SHP77 treated with DMSO at 0.1 percent for 48 hours (cell line): ENCODE results near the gene G6PD.

ENCODE experiments used
- DNase-seq: peaks from one replicate; lab custom pipeline; 2025; lab: John Stamatoyannopoulos, UW

The G6PD gene

DNA sequence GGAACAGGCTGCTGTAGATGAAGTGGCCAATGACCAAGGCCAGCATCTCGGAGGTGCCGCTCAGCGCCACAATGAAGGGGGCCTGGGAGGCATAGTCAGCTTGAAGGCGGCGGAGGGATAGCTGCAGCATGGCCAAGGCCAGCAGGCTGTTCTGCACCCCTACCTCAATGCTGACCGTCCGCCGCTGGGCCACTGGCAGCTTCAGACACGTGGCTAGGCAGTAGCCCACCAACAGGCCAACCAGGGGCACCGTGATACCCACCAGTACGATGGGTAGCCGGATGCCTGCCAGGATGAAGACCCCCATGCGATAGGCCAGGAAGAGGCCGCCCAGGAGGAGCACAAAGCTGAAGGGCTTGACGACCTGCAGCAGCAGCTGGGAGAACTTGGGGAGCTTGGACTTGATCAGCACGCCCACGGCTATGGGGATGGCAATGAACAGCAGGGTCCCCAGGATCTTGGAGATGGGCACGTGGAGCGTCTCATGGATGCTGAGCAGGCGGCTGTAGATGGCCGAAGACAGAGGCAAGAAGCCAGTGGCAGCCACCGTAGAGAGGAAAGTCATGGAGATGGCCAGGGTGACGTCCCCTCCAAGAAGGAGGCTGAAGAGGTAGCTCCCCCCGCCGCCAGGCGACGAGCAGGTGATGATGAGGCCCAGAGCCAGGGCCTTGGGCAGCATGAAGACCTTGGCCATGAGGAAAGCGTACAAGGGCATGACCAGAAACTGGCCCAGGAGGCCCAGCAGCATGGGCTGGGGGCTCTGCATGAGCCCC is 58.9 kb downstream of the G6PD start:
- DNase-seq: no peak

DNA sequence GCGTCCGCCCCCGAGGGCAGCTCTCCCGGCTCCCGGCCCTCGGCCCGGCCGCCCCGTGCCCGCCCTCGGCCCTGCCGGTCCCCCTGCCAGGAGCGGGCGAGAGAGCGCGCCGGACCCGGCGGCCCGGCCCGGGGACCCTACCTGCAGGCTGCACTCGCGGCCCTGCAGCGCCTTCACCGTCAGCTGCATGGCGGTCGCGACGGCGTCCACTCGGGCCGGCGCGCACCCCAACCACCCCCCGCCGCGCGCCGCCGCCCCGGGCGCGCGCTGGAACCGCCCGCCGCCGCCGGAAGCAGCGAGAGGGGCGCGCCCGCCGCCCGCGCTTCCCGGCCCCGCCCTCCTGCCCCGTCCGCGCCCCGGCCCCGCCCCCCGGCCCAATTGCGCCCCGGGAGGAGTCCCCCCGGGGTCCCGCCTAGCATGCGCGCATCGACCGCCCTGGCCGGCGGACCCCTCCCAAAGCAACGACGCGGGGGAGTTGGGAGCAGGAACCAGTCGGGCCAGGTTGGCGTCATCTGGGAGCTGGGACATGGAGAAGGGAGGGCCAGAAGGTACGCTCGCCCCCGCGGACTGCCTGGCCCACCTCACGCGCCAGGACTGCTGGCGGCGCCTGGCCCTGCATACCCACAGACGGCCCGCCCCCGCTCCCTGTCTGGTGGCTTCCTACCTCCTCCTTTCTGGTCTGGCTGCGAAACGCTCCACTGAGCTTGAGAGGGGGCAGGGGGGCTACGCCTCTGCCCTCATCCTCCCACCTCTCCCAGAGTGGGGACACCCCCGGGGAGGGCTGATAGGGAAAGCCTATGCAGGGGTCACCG is 60.0 kb downstream of the G6PD start, which contains the start of gene UBL4A:
Gene UBL4A, minus strand, starts transcription at position 220 of the 812 bp plus-strand sequence. Its CDS starts 31 bp downstream, at position 189.
- peak; percentile 1 for DNase-seq

DNA sequence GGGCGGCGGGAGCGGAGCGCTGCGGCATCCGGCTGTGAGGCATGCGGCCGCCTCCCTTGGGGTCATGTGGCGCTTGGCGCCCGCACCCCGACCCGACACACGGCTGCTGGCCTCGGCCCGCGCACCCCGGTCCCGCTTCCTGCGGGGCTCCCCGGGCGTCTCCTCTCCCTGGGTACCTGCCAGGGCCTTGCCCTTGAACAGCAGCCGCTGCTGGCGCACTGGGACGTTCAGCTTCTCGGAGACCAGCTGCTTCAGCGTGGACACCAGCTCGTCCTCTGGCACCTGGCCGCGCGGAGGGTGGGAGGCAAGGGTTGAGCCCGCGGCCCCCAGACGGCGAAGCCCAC is 60.6 kb downstream of the G6PD start:
- no peak for DNase-seq

DNA sequence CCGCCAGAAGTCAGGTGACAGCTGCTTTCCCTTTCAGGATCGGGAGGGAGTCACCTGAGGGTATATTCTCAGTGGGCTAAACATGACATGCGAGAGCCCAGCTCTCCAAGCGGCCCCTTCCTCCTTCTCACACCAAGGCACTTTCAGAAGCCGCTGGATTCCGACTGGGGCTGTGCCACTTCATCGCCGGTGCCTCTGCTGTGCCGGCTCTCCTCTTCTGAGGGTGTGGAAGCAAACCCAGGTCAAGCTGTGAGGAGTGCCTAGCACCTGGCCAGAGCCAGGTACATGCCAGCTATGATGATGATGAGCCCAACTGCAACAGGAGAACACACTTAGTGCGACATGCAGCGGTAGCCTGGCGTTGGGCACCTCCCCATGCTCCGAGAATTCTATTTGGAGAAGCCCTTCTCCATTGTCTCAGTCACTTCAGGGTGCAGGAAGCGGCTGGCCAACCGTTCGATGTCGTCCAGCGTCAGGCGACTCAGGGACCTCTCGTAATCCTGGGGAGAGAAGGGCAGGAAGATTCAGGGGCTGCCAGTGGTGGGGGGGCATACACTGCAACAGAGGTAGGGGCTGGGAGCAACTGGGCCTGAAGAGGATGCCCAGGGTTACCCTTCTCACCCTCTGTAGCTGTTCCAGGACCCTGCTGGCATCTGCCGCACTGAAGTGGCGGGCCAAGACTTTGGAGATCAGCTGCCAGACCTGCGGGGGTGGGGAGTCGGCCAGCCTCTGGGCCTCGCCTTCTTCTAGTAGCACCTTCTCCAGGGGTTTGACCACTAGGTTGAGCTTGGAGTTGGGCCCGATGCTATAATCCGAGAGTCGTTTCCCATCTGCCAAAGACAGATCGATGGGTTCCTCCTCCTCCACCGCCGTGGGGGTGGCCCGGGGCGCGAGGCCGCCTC is 61.2 kb downstream of the G6PD start:
- DNase-seq: no peak

DNA sequence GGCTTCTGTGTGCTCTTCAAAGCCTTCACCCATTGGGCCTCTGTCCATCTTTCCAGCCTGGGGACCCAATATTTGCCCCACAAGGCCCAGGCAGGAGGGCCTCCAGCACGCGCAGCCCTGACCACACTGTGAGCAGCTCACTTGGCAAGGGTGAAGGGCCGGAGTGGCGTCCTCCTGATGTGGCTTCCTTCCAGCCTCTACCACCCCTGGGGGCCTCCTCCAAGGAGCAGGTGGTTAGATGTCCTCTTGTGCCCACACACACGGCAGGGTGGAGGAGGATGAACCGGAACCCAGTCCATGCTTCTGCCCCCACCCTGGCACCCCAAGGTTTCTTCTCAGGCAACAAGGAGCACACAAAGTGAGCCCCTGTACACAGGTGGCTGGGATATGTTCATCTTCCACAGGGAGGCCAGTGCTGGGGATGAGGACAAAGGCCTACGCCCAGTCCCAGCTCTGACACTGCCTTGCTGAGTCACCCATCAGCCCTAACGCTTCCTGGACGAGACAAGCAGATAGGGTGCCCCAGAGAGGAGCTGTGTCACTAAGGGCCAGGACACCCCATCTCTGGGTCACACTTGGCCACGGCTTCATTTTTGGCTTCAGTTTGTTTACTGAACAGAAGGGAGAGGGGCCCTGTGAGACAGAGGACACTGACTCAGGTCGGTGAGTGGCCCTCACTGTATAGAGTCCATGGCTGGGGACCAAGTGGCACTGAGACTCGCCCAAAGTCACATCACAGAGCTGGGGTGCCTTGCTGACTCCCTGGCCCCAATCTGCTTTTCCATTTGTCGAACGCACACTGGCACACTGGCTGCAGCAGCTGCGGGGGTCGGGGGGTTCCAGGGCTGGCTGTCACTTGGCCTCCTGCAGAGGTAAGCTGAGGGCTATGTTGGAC is 62.1 kb downstream of the G6PD start:
- no peak for DNase-seq

DNA sequence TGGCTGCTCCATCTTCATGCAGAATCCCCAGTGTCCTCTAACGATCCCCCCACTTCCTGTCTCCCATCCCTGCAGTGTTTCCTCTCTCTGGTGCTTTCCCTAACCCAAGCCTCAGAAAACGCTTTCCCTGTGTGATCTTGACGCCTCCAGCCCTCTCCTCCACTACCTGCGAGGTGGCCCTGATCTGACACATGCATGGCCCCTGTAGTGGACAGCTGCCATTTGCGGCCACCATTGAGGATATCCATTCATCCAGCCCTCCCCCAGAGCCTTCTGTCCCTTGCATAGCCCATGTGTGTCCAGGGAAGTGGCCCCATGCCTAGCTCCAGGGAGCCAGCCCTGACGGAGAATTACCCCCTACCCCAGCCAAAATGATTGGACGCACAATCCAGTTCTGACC is 63.3 kb downstream of the G6PD start:
- DNase-seq: no peak

DNA sequence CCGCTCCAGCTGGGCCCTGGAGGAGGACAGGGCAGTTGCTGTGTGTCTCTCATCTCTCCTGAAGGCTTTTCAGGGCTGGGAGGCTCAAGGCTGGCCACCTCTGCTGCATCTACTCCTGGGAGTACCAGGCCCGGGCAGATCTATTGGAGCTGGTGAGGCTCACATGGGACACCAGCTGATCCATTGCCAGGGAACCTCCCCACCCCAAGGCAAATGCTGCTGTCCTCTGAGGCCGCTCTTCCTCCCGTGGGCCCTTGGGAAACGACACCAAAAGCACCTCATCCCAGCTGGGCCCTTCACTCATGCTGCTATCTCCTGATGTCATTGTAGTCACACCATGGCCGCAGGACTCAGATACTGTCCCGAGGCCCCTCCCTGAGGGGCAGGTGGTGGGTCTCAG is 63.9 kb downstream of the G6PD start:
- DNase-seq: no peak

DNA sequence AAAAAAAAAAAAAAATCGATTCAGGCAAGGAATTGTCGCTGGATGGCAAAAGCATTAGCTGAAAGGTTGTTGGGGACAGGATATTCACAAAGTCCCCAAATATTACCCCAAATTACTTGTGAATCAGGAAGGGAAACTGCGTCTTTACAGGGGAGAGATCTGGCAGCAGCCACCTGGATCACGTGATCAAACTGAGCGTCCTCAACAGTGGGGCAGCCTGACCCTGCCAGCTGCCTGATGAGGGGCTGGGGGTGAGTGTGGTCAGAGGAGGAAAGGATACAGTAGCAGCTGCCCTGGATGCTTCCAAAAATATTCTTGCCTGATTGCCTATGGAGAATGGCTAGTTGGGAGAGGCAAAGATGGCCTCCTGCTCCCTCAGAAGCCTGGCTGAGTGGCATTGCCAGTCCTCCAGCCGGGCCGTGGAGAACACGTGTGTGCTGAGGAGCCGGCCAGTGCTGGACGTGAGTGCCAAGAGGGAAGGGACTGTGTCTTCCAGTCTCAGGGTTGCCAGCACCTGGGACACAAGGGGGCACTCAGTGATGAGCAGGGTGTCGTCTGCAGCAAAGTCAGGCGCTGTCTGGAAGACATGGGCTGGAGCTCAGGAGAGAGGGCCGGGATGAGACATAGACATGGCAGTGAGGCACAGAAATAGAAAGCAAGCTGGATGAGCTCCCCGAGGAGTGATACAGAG is 64.6 kb downstream of the G6PD start:
- DNase-seq: no peak
